ENCODE measurements around the gene C9orf153. TPM values are rescaled to one million over a fixed set of nuclear protein-coding genes. Genes with fewer than 3 reads are reported as not detected.

Gene C9orf153
- total and polyA plus RNA-seq, 2 of the 13 experiments (the other 11 are each of a cell fraction or from before 2014, with no cell fraction given), result 0.17 to 0.44 TPM

DNA sequence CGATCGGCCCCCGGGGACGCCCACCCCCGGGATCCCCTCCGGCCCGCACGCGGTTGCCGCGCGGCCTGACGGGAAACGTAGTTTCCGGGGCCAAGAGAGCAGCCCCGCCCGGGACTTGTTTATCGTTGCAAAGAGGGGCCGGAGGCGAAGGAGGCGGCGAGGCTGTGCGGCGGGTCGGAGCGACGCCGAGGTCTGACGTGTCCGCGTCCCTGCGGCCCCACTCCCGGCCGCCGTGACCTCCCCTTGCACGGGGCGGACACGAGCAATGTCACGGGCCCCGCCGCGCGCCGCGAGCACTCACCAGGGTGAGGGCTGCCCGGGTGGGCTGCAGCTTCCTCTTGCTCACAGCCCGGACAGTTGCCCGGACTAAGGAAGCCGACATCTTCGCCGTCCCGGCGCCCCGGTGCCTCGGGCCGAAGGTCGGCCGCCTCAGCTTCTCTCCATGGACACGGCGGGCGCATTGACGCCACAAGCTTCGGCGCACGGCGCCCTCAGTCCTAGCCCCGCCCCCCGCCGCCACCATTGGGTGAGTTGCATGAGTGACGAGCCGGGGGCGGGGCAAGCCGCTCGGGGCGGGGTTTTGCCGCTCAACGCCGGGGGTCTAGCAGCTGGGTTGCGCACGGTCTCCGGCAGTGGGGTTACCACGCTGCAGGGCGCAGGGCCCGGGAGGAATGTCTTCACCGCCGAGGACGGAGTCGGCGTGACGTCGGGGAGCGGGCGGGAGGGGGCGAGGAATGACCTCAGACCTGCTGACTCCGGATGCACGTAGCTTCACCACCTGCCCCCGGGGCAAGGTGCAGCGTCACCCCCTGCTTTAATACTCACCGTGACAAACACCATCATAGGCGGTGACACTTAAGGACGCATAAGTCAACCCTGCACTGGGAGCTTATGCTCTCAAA lies 22.9 kb upstream of the C9orf153 start, which contains the start of gene ISCA1 (continued):
- TF ChIP-seq, protein P1, sequence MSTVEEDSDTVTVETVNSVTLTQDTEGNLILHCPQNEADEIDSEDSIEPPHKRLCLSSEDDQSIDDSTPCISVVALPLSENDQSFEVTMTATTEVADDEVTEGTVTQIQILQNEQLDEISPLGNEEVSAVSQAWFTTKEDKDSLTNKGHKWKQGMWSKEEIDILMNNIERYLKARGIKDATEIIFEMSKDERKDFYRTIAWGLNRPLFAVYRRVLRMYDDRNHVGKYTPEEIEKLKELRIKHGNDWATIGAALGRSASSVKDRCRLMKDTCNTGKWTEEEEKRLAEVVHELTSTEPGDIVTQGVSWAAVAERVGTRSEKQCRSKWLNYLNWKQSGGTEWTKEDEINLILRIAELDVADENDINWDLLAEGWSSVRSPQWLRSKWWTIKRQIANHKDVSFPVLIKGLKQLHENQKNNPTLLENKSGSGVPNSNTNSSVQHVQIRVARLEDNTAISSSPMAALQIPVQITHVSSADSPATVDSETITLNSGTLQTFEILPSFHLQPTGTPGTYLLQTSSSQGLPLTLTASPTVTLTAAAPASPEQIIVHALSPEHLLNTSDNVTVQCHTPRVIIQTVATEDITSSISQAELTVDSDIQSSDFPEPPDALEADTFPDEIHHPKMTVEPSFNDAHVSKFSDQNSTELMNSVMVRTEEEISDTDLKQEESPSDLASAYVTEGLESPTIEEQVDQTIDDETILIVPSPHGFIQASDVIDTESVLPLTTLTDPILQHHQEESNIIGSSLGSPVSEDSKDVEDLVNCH (CRISPR knock-in tag; IDR thresholded peaks at IDR 0.05), result no peak
- peak; percentile 52; the same call in 1 of the 2 replicates for TF ChIP-seq CBFB (CRISPR knock-in tag; IDR thresholded peaks at IDR 0.05)
- no peak for TF ChIP-seq ZNF841 (CRISPR knock-in tag; IDR thresholded peaks at IDR 0.05; ENCODE audit: borderline replicate concordance)
- no peak for TF ChIP-seq SMYD3 (CRISPR knock-in tag; IDR thresholded peaks at IDR 0.05)
- TF ChIP-seq, protein P2, sequence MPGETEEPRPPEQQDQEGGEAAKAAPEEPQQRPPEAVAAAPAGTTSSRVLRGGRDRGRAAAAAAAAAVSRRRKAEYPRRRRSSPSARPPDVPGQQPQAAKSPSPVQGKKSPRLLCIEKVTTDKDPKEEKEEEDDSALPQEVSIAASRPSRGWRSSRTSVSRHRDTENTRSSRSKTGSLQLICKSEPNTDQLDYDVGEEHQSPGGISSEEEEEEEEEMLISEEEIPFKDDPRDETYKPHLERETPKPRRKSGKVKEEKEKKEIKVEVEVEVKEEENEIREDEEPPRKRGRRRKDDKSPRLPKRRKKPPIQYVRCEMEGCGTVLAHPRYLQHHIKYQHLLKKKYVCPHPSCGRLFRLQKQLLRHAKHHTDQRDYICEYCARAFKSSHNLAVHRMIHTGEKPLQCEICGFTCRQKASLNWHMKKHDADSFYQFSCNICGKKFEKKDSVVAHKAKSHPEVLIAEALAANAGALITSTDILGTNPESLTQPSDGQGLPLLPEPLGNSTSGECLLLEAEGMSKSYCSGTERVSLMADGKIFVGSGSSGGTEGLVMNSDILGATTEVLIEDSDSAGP (CRISPR knock-in tag; IDR thresholded peaks at IDR 0.05; ENCODE audit: borderline replicate concordance), result peak; percentile 94
- no peak for TF ChIP-seq ARNT2 (CRISPR knock-in tag; IDR thresholded peaks at IDR 0.05; ENCODE audit: low read depth)
- TF ChIP-seq ZNF138 (CRISPR knock-in tag; IDR thresholded peaks at IDR 0.05; ENCODE audit: low read depth), result peak; percentile 62; the same call in 1 of the 2 replicates
- TF ChIP-seq PAF1 (CRISPR knock-in tag; IDR thresholded peaks at IDR 0.05), result no peak
- TF ChIP-seq, protein P3, sequence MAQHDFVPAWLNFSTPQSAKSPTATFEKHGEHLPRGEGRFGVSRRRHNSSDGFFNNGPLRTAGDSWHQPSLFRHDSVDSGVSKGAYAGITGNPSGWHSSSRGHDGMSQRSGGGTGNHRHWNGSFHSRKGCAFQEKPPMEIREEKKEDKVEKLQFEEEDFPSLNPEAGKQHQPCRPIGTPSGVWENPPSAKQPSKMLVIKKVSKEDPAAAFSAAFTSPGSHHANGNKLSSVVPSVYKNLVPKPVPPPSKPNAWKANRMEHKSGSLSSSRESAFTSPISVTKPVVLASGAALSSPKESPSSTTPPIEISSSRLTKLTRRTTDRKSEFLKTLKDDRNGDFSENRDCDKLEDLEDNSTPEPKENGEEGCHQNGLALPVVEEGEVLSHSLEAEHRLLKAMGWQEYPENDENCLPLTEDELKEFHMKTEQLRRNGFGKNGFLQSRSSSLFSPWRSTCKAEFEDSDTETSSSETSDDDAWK (CRISPR knock-in tag; IDR thresholded peaks at IDR 0.05), result no peak
- TF ChIP-seq MBD4 (IDR thresholded peaks at IDR 0.05; ENCODE audit: borderline replicate concordance, low read length), result no peak
- TF ChIP-seq FOXJ3 (CRISPR knock-in tag; IDR thresholded peaks at IDR 0.05; ENCODE audit: borderline replicate concordance), result 0 out of 2 replicates have a peak, but pooled peaks have one; percentile 20
- peak; percentile 37 for TF ChIP-seq FOXK1 (CRISPR knock-in tag; IDR thresholded peaks at IDR 0.05; ENCODE audit: borderline replicate concordance, low read depth)
- TF ChIP-seq ZKSCAN1 (IDR thresholded peaks at IDR 0.05; ENCODE audit: low read length), result no peak
- TF ChIP-seq RFXANK (CRISPR knock-in tag; IDR thresholded peaks at IDR 0.05), result no peak
- no peak; the same call in 1 of the 2 replicates for TF ChIP-seq FOXO1 (CRISPR knock-in tag; IDR thresholded peaks at IDR 0.05)
- TF ChIP-seq ADNP (CRISPR knock-in tag; IDR thresholded peaks at IDR 0.05), result no peak
- peak; percentile 87 for TF ChIP-seq ASH2L (IDR thresholded peaks at IDR 0.05; ENCODE audit: insufficient read length, low read depth, low read length)
- no peak for TF ChIP-seq NFATC3 (CRISPR knock-in tag; IDR thresholded peaks at IDR 0.05)
- TF ChIP-seq ZNF101 (CRISPR knock-in tag; IDR thresholded peaks at IDR 0.05; ENCODE audit: borderline replicate concordance, low read depth), result peak; percentile 95
- TF ChIP-seq ZKSCAN5 (CRISPR knock-in tag; IDR thresholded peaks at IDR 0.05), result no peak
- no peak for TF ChIP-seq SATB2 (CRISPR knock-in tag; IDR thresholded peaks at IDR 0.05)
- no peak for TF ChIP-seq HNRNPH1 (optimal IDR thresholded peaks at IDR 0.05; ENCODE audit: low read depth, low read length)
- TF ChIP-seq, protein P4, sequence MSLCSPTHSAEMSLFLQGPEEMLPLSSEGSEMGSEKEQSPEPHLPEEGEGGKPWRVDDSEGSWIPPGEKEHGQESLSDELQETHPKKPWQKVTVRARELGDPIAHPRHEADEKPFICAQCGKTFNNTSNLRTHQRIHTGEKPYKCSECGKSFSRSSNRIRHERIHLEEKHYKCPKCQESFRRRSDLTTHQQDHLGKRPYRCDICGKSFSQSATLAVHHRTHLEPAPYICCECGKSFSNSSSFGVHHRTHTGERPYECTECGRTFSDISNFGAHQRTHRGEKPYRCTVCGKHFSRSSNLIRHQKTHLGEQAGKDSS (CRISPR knock-in tag; IDR thresholded peaks at IDR 0.05; ENCODE audit: borderline replicate concordance, low read depth), result peak; percentile 77; the same call in 1 of the 2 replicates
- peak; percentile 73; the same call in 1 of the 2 replicates for TF ChIP-seq HES4 (CRISPR knock-in tag; IDR thresholded peaks at IDR 0.05; ENCODE audit: borderline replicate concordance)
